Breast epithelium (tissue), 3 donors: ENCODE data around the gene WWP2.

Experiments used
- CTCF ChIP-seq, 3 donors: fragments of 450-650 bp; IDR thresholded peaks; one replicate each; pipeline ENCODE4 v1.5.1; 2016 to 2017; ENCODE audit warnings: antibody characterized with exemption in 3 of 3, mild to moderate bottlenecking in 3 of 3, moderate library complexity in 3 of 3
- POLR2A ChIP-seq: fragments of 450-650 bp; IDR thresholded peaks from one replicate; pipeline ENCODE4 v1.6.1; 2016; ENCODE audit warnings: antibody characterized with exemption, mild to moderate bottlenecking, moderate library complexity

DNA sequence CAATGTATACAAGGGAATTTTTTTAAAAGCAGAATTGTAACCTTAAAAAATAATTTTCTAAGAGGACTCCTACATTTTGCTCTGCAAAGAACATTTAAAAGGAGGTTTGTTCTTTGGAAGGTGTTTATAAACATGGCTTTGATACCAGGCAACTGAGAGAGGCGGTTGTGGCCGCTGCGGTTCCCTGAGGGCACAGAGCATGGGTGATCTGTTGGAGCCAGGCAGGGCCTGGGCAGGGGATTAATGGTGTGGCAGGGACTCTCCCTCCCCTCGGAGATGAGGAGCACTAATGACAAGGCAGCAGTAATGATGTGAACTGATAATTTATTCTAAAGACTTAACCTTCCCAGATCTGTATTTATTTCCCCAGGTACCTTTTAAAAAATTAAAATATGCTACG lies 65.4 kb downstream of the WWP2 start:
- TF ChIP-seq CTCF (IDR thresholded peaks at IDR 0.05) (no peak), POLR2A (no peak)
